ENCODE data around the gene SPDYE4. TPM values are rescaled to one million over a fixed set of nuclear protein-coding genes. Genes with fewer than 3 reads are reported as not detected.

Gene SPDYE4
- total and polyA plus RNA-seq, 8 donors: not detected

GRCh38 chr17:8791910-8792270 is 33.5 kb upstream of the SPDYE4 start:
- Histone ChIP-seq H3K36me3 (no peaks in the 10 kb centered on the region), H3K27me3 (no peaks in the 10 kb centered on the region), H3K4me1 (peaks cover 0 to 23% (median 6%) of the 10 kb centered on the region in 4 donors), H3K9me3 (peaks cover 0 to 12% (median 9%) of the 10 kb centered on the region in 4 donors), H3K4me3 (no peak overlapping the region), H3K27ac (no peak overlapping the region)
- intact Hi-C loops (cut with DNase I; ENCODE audit: low total_unique reads): no loop called here
- TF ChIP-seq POLR2AphosphoS5 (IDR thresholded peaks at IDR 0.05) (no peak), CTCF (IDR thresholded peaks at IDR 0.05) (no peak), POLR2A (IDR thresholded peaks at IDR 0.05) (no peak), EP300 (IDR thresholded peaks at IDR 0.05) (no peak)
- 76 to 92% (median 80%) methylated on average over 2 of the region's 2 CpGs for WGBS, 5 donors
- DNase-seq: no peak

- Histone ChIP-seq H3K27ac (no peak overlapping the region), H3K9me3 (peaks cover 0 to 12% (median 9%) of the 10 kb centered on the region in 4 donors), H3K36me3 (no peaks in the 10 kb centered on the region), H3K4me1 (peaks cover 0 to 23% (median 6%) of the 10 kb centered on the region in 4 donors), H3K27me3 (no peaks in the 10 kb centered on the region), H3K4me3 (no peak overlapping the region)
- peak in 1 of 7 experiments; percentile 8 for TF ChIP-seq CTCF (IDR thresholded peaks at IDR 0.05)
- TF ChIP-seq EP300 (IDR thresholded peaks at IDR 0.05): no peak
- intact Hi-C loops (cut with DNase I; ENCODE audit: low total_unique reads): no loop called here
- 72 to 93% (median 86%) methylated on average over 4 of the region's 4 CpGs for WGBS, 5 donors
- DNase-seq: no peak
These were observed 33.0 kb upstream of the SPDYE4 start for GRCh38 chr17:8791248-8791909.

- Histone ChIP-seq H3K4me3 (no peak overlapping the region), H3K27me3 (no peaks in the 10 kb centered on the region), H3K36me3 (no peaks in the 10 kb centered on the region), H3K9me3 (peaks cover 0 to 12% (median 9%) of the 10 kb centered on the region in 4 donors), H3K4me1 (peaks cover 0 to 23% (median 10%) of the 10 kb centered on the region in 4 donors), H3K27ac (peak overlapping the region in 1 of 5 donors; percentile 44)
- peak in 1 of 2 donors; percentile 40 for DNase-seq
- intact Hi-C loops (cut with DNase I; ENCODE audit: low total_unique reads): no loop called here
- 39 to 59% (median 51%) methylated on average over 10 of the region's 10 CpGs for WGBS, 5 donors
- TF ChIP-seq EP300 (IDR thresholded peaks at IDR 0.05): no peak
- no peak for TF ChIP-seq CTCF (IDR thresholded peaks at IDR 0.05)
- no peak for TF ChIP-seq POLR2AphosphoS5 (IDR thresholded peaks at IDR 0.05)
- TF ChIP-seq POLR2A (IDR thresholded peaks at IDR 0.05): no peak
These were observed 31.4 kb upstream of the SPDYE4 start for GRCh38 chr17:8789743-8790142.

GRCh38 chr17:8788998-8789397 is 30.7 kb upstream of the SPDYE4 start:
- intact Hi-C loops (cut with DNase I; ENCODE audit: low total_unique reads): no loop called here
- H3K9me3 ChIP-seq: peaks cover 0 to 12% (median 9%) of the 10 kb centered on the region in 4 donors
- peak in 1 of 2 donors; percentile 41 for DNase-seq
- peak overlapping the region in 2 of 5 donors; percentile 41 to 44 for H3K27ac ChIP-seq
- H3K27me3 ChIP-seq: no peaks in the 10 kb centered on the region
- 22 to 78% (median 43%) methylated on average over 2 of the region's 2 CpGs for WGBS, 5 donors
- no peaks in the 10 kb centered on the region for H3K36me3 ChIP-seq
- H3K4me3 ChIP-seq: no peak overlapping the region
- H3K4me1 ChIP-seq: peaks cover 0 to 17% (median 10%) of the 10 kb centered on the region in 4 donors
- TF ChIP-seq POLR2AphosphoS5 (IDR thresholded peaks at IDR 0.05) (no peak), POLR2A (IDR thresholded peaks at IDR 0.05) (no peak), CTCF (IDR thresholded peaks at IDR 0.05) (no peak), EP300 (IDR thresholded peaks at IDR 0.05) (no peak)
